Iris pigment epithelial cell (primary cell): ENCODE measurements around the gene AUTS2.

Experiments used
- DNase-seq: peaks from one replicate; pipeline ENCODE4 v3.0.0-alpha.2; 2011; ENCODE audit warnings: low read depth

AUTS2 gene

GRCh38 chr7:70313687-70314086 is 715.4 kb downstream of the AUTS2 start:
- no peak for DNase-seq

- DNase-seq = no peak
These were observed 715.9 kb downstream of the AUTS2 start for GRCh38 chr7:70314221-70314620.

- DNase-seq = peak; percentile 1
These were observed 718.5 kb downstream of the AUTS2 start for GRCh38 chr7:70316745-70317144.

- peak; percentile 6 for DNase-seq
These were observed 719.1 kb downstream of the AUTS2 start for GRCh38 chr7:70317356-70317755.

GRCh38 chr7:70318511-70318910 is 720.2 kb downstream of the AUTS2 start:
- DNase-seq = no peak

- no peak for DNase-seq
These were observed 720.8 kb downstream of the AUTS2 start for GRCh38 chr7:70319057-70319456.

GRCh38 chr7:70321016-70321590 is 722.8 kb downstream of the AUTS2 start:
- no peak for DNase-seq

- no peak for DNase-seq
These were observed 724.6 kb downstream of the AUTS2 start for GRCh38 chr7:70322856-70323255.

- DNase-seq = peak; percentile 34
These were observed 727.3 kb downstream of the AUTS2 start for GRCh38 chr7:70325509-70326101.

GRCh38 chr7:70334295-70334694 is 736.0 kb downstream of the AUTS2 start:
- DNase-seq = no peak

- DNase-seq = no peak
These were observed 736.6 kb downstream of the AUTS2 start for GRCh38 chr7:70334871-70335270.

GRCh38 chr7:70336536-70336935 is 738.3 kb downstream of the AUTS2 start:
- no peak for DNase-seq

- DNase-seq = no peak
These were observed 739.7 kb downstream of the AUTS2 start for GRCh38 chr7:70338015-70338414.

GRCh38 chr7:70340236-70340635 is 742.0 kb downstream of the AUTS2 start:
- DNase-seq = no peak

- DNase-seq = no peak
These were observed 743.2 kb downstream of the AUTS2 start for GRCh38 chr7:70341446-70341845.

GRCh38 chr7:70343519-70343918 is 745.2 kb downstream of the AUTS2 start:
- no peak for DNase-seq

- DNase-seq = no peak
These were observed 746.5 kb downstream of the AUTS2 start for GRCh38 chr7:70344726-70345125.

- no peak for DNase-seq
These were observed 748.7 kb downstream of the AUTS2 start for GRCh38 chr7:70346844-70347462.

- no peak for DNase-seq
These were observed 749.4 kb downstream of the AUTS2 start for GRCh38 chr7:70347463-70348254.

- DNase-seq = no peak
These were observed 750.8 kb downstream of the AUTS2 start for GRCh38 chr7:70349031-70349430.

GRCh38 chr7:70349819-70350218 is 751.5 kb downstream of the AUTS2 start:
- DNase-seq = no peak

- no peak for DNase-seq
These were observed 753.8 kb downstream of the AUTS2 start for GRCh38 chr7:70352088-70352487.

GRCh38 chr7:70352906-70353305 is 754.6 kb downstream of the AUTS2 start:
- no peak for DNase-seq
